ENCODE data around the gene SLC1A1.

- no peak for TF ChIP-seq POLR2AphosphoS5 (IDR thresholded peaks at IDR 0.05; ENCODE audit: low read depth)
- TF ChIP-seq CTCF (conservative IDR thresholded peaks at IDR 0.05; ENCODE audit: low read depth in 2 of 2): no peak
- TF ChIP-seq EZH2phosphoT487 (IDR thresholded peaks at IDR 0.05; ENCODE audit: unreplicated experiment): no peak
- TF ChIP-seq REST (IDR thresholded peaks at IDR 0.05; ENCODE audit: unreplicated experiment): no peak
- TF ChIP-seq ZNF331 (CRISPR knock-in tag; IDR thresholded peaks at IDR 0.05; ENCODE audit: low read depth): no peak
- no peak for TF ChIP-seq NANOG (IDR thresholded peaks at IDR 0.05; ENCODE audit: borderline replicate concordance)
- TF ChIP-seq ETS1 (IDR thresholded peaks at IDR 0.05): no peak
- no peak for TF ChIP-seq EZH2 (IDR thresholded peaks at IDR 0.05; ENCODE audit: low read depth, unreplicated experiment)
- no peak for TF ChIP-seq ZNF462 (CRISPR knock-in tag; IDR thresholded peaks at IDR 0.05)
- no peak for TF ChIP-seq CREB1 (CRISPR knock-in tag; IDR thresholded peaks at IDR 0.05; ENCODE audit: low read depth)
- no peak for TF ChIP-seq ZNF114 (CRISPR knock-in tag; IDR thresholded peaks at IDR 0.05)
- no peak for TF ChIP-seq JUNB (IDR thresholded peaks at IDR 0.05; ENCODE audit: unreplicated experiment)
- no peak for TF ChIP-seq STAT1 (IDR thresholded peaks at IDR 0.05; ENCODE audit: unreplicated experiment)
These were observed 106.1 kb downstream of the SLC1A1 start for GRCh38 chr9:4596165-4596922.
